GM19438 (cell line): ENCODE measurements around the gene WWOX.

Experiments
- ATAC-seq: cut with Tn5 transposase; IDR thresholded peaks from one replicate; pipeline ENCODE4 v1.9.1; 2021; ENCODE audit warnings: low read depth; ENCODE audit not compliant: unreplicated experiment

WWOX gene

DNA sequence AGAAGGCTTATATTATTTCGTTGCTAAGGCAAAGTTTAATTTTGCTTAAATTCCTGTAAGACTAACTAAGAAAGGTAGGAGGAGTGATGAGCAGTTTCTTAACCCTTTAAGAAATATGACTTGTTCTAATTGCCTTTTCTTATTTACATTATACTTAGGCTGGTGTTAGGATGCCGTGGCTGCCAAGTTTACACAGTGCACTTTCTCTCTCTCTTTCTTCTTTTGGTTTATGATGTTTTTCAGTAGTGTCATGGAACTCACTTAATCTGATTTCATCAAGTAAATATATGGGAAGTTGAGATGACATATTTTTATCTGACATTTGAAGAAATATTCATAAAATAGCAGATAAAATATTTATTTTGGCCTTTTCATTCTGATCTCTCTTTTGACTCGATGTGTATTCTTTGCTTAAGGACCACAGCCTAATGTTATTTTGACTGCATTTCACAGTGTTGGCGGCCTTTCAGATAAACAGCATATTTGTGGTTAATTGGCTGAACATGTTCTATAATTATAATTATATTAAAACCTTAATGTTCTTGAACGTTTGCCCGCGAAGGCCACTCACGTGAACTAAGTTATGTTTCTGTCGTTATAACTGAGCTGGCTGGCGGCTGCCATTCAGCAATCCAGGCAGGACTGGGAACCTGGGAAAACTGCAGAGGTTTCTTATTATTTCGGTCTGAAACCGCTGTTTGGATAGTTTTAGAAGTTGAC lies 191.6 kb downstream of the WWOX start:
- ATAC-seq: no peak

DNA sequence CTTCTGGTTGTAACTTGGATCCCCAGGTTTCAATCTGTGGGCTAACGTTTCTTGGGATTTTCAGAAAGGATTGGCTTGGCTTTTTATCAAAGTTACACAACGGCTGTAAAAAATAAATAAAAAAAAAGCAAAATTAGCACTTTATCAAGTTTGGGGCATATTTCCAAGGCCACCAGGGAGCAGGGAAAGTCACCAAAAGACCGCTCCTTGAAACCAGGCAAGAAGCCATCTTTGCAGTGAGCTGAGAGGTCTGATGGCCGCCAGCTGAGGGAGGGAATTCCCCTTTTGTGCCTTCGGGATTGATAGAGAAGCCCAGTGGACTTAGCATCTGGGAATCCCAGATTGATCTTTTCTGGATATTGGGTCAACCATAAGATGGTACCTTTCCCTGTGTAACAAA lies 192.2 kb downstream of the WWOX start:
- ATAC-seq: no peak

GRCh38 chr16:78292086-78292843 lies 192.8 kb downstream of the WWOX start:
- ATAC-seq: no peak

DNA sequence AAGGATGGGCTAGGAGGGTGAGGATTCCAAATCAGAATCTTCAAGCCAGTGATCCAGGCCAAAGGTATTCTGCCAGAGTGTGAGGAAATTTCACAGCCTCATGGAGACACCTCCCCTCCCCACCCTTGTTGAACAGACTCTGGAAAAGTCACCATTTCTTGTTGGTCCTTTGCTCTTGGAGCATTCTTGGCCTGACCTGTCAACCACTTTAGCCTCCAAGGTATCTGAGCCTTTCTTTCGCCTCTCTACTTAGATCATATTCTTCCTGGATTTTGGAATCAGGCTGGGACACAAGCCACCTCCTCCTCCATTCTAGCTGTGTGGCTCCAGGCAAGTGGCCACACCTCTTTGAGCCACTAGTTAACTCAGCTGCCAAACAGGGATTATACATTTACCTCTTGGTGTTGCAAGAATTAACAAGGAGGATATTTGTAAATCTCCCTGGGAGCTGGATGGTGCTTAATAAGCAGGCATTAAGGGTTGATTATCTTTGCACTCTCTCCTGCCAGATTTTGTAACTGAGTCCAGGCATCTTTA lies 193.5 kb downstream of the WWOX start:
- ATAC-seq: no peak

DNA sequence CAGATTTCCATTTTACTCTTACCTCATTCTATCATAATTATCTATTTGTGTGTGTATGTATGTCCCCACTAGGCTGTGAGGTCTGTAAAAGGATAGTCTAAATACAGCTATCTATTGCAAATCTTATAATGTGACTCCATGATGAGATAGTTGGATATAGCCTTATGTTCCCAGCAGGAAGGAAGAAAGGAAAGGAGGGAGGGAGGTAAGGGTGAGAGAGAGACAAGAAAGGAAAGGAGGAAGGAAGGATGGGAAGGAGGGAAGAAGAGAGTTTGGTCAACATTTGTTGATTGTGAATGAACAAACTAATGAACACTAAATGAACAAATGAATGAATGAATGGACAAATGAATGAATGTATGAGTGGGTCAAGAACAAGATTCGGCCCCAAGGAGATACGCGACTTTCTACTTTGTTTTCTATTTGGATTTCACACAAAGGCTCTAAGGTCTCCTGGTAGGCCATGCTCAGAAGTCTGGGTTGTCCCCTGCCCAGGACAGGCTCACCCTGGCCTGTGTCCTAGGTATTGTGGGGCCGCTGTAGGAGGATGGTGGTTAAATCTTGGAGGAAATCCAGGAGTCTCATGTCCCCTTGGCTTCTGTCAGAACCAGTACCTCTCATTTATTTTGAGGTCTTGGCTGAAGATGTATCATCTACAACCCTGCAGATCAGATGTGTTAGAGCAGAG lies 195.2 kb downstream of the WWOX start:
- ATAC-seq: no peak

GRCh38 chr16:78297066-78297666 lies 197.7 kb downstream of the WWOX start:
- no peak for ATAC-seq

GRCh38 chr16:78298986-78299385 lies 199.5 kb downstream of the WWOX start:
- no peak for ATAC-seq

- no peak for ATAC-seq
Observed at GRCh38 chr16:78300469-78300868, 201.0 kb downstream of the WWOX start.

DNA sequence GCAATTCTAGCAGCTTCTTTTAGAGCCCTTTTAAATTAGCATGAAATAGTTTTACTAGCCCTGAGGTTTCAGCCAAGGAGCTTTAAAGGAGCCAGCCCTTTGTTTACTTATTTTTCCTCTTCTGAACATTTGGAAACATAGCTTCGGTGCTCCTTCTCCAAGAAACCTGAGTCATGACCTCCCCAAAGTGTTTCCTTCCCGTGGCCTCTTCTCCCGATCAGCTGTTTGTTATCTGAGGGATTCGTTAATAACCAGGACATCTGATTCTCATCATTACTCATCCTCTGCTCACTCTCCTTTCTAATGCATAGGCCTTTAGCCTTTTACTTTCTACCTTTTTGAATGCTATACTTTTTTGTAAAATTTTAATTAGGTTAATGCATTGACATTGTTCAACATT lies 204.5 kb downstream of the WWOX start:
- no peak for ATAC-seq

DNA sequence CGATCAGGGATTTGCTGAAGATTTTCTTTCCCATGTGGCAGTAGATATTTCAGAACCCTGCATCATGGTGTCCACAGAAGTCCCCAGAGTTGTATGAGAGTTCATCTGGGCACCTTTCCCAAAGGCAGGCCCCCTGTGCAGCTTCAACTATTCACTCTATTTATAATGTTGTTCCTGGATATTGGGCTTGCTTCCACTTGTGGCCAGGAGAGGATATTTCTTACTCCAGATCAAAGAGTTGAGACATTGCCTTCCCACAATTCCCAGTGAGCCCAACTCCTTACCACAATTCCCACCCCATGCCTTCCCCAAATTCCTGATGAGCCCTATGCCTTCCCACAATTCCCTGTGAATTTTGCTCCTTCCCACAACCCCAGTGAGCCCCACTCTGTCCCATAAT lies 206.9 kb downstream of the WWOX start:
- no peak for ATAC-seq

GRCh38 chr16:78307824-78308528 lies 208.5 kb downstream of the WWOX start:
- no peak for ATAC-seq

DNA sequence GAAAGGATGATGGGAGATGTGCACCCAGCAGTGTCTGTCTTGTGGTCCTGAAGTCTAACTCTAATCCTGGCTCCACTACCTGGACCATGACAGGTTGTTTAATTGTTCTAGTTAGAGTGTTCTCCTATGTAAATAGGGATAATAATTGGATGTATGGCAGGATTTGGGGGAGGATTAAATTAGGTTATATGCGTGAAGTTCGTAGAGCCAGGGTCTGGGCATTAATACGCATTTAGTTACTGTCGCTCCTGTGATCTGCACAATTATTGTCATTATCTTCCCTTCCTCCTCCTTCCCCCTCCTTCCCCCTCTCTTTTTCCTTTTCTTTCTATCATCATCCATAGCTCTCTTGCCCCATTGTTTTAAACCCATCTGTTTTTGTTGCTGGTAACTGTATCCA lies 210.3 kb downstream of the WWOX start:
- no peak for ATAC-seq

- ATAC-seq: no peak
Observed at GRCh38 chr16:78310196-78310595, 210.7 kb downstream of the WWOX start.

- no peak for ATAC-seq
Observed at GRCh38 chr16:78310990-78311561, 211.6 kb downstream of the WWOX start.

DNA sequence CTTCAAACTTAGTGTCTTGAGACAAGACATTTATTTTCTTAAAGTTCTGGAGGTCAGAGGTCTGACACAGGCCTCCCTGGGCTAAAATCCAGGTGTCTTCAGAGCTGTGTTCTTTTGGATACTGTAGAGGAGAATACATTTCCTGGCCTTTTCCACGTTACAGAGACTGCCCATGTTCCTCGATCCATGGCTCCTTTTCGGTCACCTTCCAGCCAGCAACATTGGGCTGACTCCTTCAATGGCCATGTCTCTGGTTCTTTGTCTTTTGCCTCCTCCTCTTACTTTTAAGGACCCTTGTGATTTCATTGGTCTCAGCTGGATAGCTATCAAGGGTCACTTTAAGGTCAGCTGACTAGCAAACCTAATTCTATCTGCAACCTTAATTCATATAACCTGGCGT lies 212.4 kb downstream of the WWOX start:
- ATAC-seq: no peak

GRCh38 chr16:78317564-78318240 lies 218.2 kb downstream of the WWOX start:
- no peak for ATAC-seq

- ATAC-seq: no peak
Observed at GRCh38 chr16:78321620-78322360, 222.3 kb downstream of the WWOX start.

DNA sequence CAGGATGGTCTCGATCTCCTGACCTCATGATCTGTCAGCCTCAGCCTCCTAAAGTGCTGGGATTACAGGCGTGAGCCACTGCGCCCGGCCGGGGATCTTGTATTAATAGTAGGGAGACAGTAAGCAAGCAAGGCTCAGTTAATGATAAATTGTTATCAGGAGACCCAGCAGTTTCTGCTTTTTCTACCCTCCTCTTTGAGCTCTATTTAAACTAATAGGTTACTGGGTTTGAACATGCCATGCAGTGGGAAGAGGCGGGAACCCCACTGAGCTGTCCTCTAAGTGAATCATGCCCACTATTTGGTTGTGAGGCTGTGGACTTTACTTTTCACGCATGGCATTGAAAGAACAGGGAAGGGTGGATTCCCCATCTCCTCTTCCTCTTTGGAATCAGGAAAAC lies 223.9 kb downstream of the WWOX start:
- ATAC-seq: no peak
